Body of pancreas (tissue), 4 donors: ENCODE data around the gene SNTG2. TPM values are rescaled to one million over a fixed set of nuclear protein-coding genes. Genes with fewer than 3 reads are reported as not detected.

Experiments used
- ATAC-seq: fragments of 150-250 bp; one replicate; pipeline ENCODE4 v1.9.1; 2016
- DNase-seq, 4 donors: peaks; one replicate each; pipeline ENCODE4 v3.0.0-alpha.2; 2019
- H3K27ac ChIP-seq, 4 donors: fragments of 200-600 bp; sonication (generic); 1 replicate in 3 of 4; 2 replicates in 1 of 4; pipeline versions ENCODE4 v1.5.1 to v1.6.1; 2016 to 2019; ENCODE audit warnings: mild to moderate bottlenecking in 1 of 4, mixed read lengths in 1 of 4, moderate library complexity in 1 of 4
- H3K27me3 ChIP-seq, 2 donors: fragments of 200-600 bp; sonication (generic); one replicate each; pipeline ENCODE4 v1.6.0; 2016; ENCODE audit warnings: mild to moderate bottlenecking in 1 of 2
- H3K36me3 ChIP-seq, 2 donors: fragments of 200-600 bp; sonication (generic); replicated peaks in 1 of 2; 2 replicates each; pipeline ENCODE4 v1.5.1; 2016; ENCODE audit warnings: low read depth in 2 of 2; ENCODE audit not compliant: insufficient read depth in 1 of 2
- H3K4me1 ChIP-seq: fragments of 200-600 bp; sonication (generic); one replicate; pipeline ENCODE4 v1.6.0; 2016
- H3K4me3 ChIP-seq, 2 donors: fragments of 200-600 bp; sonication (generic); 1 replicate in 1 of 2; 2 replicates in 1 of 2; pipeline ENCODE4 v1.5.1; 2016 to 2019
- H3K9me3 ChIP-seq, 3 donors: fragments of 200-600 bp; sonication (generic); 1 replicate in 2 of 3; 2 replicates in 1 of 3; pipeline ENCODE4 v1.5.1; 2016
- POLR2A ChIP-seq, 3 donors: fragments of 450-650 bp; IDR thresholded peaks; one replicate each; pipeline ENCODE4 v1.6.1; 2016; ENCODE audit warnings: antibody characterized with exemption in 3 of 3, mild to moderate bottlenecking in 2 of 3
- WGBS, 2 donors: methylation state at CpG; one replicate each; pipeline ENCODE4 v1.1.5; 2017; 5-methylcytosine and 5-hydroxymethylcytosine counted together
- intact Hi-C: fragments of 100-400 bp; cut with DNase I; formaldehyde crosslinking; loops from one replicate; pipeline ENCODE4 v1.15.1; 2023
- total RNA-seq, 2 donors: library from RNA; depleted of rRNA; stranded (reverse); fragments of >200 nt; gene quantifications; one replicate each; pipeline ENCODE4 v1.1.0, GENCODE V29; 2016
- TF ChIP-seq, protein P1 (sequence below), 7 experiments: fragments of 450-650 bp in 4 of 7; fragments of 200-600 bp in 3 of 7; sonication (generic) in 3 of 7; IDR thresholded peaks; one replicate each; pipeline ENCODE4 v1.5.1; 2016 to 2019; ENCODE audit warnings: antibody characterized with exemption in 7 of 7

Gene SNTG2
- total RNA-seq, 2 donors from 2014 or later, result 11.9 to 18.7 TPM

GRCh38 chr2:1053786-1054185 lies 103.1 kb downstream of the SNTG2 start:
- ATAC-seq (no peak), DNase-seq (no peak)
- TF ChIP-seq, protein P1, sequence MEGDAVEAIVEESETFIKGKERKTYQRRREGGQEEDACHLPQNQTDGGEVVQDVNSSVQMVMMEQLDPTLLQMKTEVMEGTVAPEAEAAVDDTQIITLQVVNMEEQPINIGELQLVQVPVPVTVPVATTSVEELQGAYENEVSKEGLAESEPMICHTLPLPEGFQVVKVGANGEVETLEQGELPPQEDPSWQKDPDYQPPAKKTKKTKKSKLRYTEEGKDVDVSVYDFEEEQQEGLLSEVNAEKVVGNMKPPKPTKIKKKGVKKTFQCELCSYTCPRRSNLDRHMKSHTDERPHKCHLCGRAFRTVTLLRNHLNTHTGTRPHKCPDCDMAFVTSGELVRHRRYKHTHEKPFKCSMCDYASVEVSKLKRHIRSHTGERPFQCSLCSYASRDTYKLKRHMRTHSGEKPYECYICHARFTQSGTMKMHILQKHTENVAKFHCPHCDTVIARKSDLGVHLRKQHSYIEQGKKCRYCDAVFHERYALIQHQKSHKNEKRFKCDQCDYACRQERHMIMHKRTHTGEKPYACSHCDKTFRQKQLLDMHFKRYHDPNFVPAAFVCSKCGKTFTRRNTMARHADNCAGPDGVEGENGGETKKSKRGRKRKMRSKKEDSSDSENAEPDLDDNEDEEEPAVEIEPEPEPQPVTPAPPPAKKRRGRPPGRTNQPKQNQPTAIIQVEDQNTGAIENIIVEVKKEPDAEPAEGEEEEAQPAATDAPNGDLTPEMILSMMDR (IDR thresholded peaks at IDR 0.05), result no peak
- TF ChIP-seq POLR2A (IDR thresholded peaks at IDR 0.05), result no peak
- intact Hi-C loops, result no loop called here
- 61 to 66% methylated on average over 8 of the region's 8 CpGs for WGBS, 2 donors
- H3K27me3 ChIP-seq, result no peaks in the 10 kb centered on the region
- H3K4me1 ChIP-seq, result no peaks in the 10 kb centered on the region
- H3K4me3 ChIP-seq, result no peak overlapping the region
- H3K27ac ChIP-seq, result no peak overlapping the region
- no peaks in the 10 kb centered on the region for H3K9me3 ChIP-seq
- H3K36me3 ChIP-seq, result no peaks in the 10 kb centered on the region

GRCh38 chr2:1054399-1054798 lies 103.8 kb downstream of the SNTG2 start:
- no peak for ATAC-seq
- Histone ChIP-seq H3K27me3 (no peaks in the 10 kb centered on the region), H3K27ac (no peak overlapping the region), H3K9me3 (no peaks in the 10 kb centered on the region), H3K36me3 (no peaks in the 10 kb centered on the region), H3K4me3 (no peak overlapping the region), H3K4me1 (no peaks in the 10 kb centered on the region)
- intact Hi-C loops, result no loop called here
- TF ChIP-seq, protein P1 (IDR thresholded peaks at IDR 0.05), result no peak
- no peak for TF ChIP-seq POLR2A (IDR thresholded peaks at IDR 0.05)
- no peak for DNase-seq
- WGBS, 2 donors, result 84 to 89% methylated on average over 3 of the region's 3 CpGs

GRCh38 chr2:1055014-1055595 lies 104.5 kb downstream of the SNTG2 start:
- H3K4me3 ChIP-seq, result no peak overlapping the region
- intact Hi-C loops, result no loop called here
- no peaks in the 10 kb centered on the region for H3K36me3 ChIP-seq
- TF ChIP-seq POLR2A (IDR thresholded peaks at IDR 0.05), result no peak
- TF ChIP-seq, protein P1 (IDR thresholded peaks at IDR 0.05), result no peak
- no peaks in the 10 kb centered on the region for H3K4me1 ChIP-seq
- H3K9me3 ChIP-seq, result no peaks in the 10 kb centered on the region
- 81 to 82% methylated on average over 11 of the region's 11 CpGs for WGBS, 2 donors
- no peak for ATAC-seq
- H3K27ac ChIP-seq, result no peak overlapping the region
- no peak for DNase-seq
- no peaks in the 10 kb centered on the region for H3K27me3 ChIP-seq

- no peak for TF ChIP-seq POLR2A (IDR thresholded peaks at IDR 0.05)
- TF ChIP-seq, protein P1 (IDR thresholded peaks at IDR 0.05), result no peak
- no peak for DNase-seq
- intact Hi-C loops, result no loop called here
- 80 to 81% methylated on average over 3 of the region's 3 CpGs for WGBS, 2 donors
- Histone ChIP-seq H3K9me3 (no peaks in the 10 kb centered on the region), H3K27me3 (no peaks in the 10 kb centered on the region), H3K27ac (no peak overlapping the region), H3K36me3 (no peaks in the 10 kb centered on the region), H3K4me3 (no peak overlapping the region), H3K4me1 (no peaks in the 10 kb centered on the region)
- no peak for ATAC-seq
These were observed 109.7 kb downstream of the SNTG2 start for GRCh38 chr2:1060372-1060771.

DNA sequence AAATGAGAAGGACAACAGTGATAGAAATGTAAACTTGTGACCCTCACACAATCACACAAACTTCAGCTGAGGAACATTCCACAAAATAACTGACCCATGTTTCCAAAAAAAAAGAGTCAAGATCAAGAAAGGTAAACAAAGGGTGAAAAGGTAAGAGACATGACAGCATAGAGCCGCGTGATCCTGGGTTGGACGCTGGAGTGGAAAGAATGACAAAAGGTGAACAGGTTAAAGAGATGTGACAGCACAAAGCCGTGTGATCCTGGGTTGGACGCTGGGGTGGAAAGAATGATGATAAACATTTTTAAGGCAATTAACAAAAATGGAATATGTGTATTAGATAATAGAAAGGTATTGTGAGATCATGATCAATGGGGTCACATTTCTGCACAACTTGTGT lies 110.3 kb downstream of the SNTG2 start:
- WGBS, 2 donors, result 26 to 27% methylated on average over 5 of the region's 5 CpGs
- Histone ChIP-seq H3K4me3 (no peak overlapping the region), H3K4me1 (no peaks in the 10 kb centered on the region), H3K27me3 (no peaks in the 10 kb centered on the region), H3K27ac (no peak overlapping the region), H3K36me3 (no peaks in the 10 kb centered on the region), H3K9me3 (no peaks in the 10 kb centered on the region)
- intact Hi-C loops, result no loop called here
- DNase-seq, result no peak
- no peak for ATAC-seq
- no peak for TF ChIP-seq POLR2A (IDR thresholded peaks at IDR 0.05)
- TF ChIP-seq, protein P1 (IDR thresholded peaks at IDR 0.05), result no peak
